DMS79 (cell line): ENCODE results near the gene MTOR.

ENCODE experiments used
- DNase-seq: peaks from one replicate; lab custom pipeline; 2025; lab: John Stamatoyannopoulos, UW

MTOR gene

GRCh38 chr1:11216074-11216473 is 46.3 kb downstream of the MTOR start:
- no peak for DNase-seq

DNA sequence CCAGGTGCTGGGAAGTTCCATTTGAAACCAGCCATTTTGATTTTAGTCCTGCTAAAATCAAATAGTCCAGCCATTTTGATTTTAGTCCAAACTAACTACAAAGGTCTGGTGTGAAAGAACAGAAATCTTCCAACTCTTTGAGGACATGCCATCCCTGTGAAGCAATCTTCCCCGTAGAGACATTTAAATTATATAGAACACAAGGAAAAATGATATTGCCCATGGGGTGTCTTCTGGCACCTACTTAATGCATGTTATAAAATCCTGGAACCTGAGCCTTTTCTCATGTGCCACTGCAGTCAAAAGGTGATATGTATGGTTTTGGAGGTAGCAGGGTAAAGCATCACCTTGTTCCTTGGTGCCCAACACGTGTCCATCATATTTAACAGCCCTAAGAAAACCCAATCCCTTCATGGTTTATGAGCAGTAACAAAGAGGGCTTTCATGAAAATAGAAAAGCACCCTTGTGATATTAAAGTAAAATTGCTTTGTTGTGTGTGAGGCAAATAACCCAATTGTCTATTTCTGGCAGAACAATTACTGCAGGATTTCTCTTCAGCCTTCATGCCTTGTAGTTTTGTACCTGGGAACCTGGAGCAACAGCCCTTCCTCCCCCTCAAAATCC is 46.9 kb downstream of the MTOR start:
- no peak for DNase-seq

GRCh38 chr1:11214698-11215380 is 47.5 kb downstream of the MTOR start:
- DNase-seq = no peak

DNA sequence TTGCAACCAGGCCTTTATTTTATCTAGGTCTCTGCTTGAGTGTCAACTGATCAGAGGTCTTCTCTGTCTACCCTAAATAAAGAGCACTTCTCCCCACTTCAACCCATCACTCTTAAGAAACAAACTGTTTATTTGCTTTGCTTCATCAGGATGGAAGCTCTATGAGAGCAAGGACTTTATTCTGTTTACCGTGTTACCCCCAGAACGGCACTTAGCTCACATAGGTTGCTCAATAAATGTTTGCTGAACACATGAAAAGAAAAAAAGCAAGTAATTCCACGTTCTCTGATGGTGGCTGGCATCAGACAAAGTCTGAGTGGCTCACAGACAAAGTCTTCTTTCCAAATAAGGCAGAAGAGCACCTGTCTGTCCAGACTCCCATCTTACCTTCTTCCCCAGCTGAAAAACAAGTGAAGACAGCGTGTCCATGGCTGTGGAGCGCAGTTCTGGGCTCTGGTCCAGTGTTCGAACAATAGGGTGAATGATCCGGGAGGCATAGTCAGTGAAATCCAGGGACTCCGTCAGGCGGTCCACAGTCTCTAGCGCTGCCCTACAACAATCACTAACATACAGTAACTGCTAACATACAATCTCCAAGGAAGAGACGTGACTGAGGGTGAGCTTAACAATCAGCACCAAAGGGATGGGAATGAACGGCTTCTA is 50.3 kb downstream of the MTOR start:
- no peak for DNase-seq

DNA sequence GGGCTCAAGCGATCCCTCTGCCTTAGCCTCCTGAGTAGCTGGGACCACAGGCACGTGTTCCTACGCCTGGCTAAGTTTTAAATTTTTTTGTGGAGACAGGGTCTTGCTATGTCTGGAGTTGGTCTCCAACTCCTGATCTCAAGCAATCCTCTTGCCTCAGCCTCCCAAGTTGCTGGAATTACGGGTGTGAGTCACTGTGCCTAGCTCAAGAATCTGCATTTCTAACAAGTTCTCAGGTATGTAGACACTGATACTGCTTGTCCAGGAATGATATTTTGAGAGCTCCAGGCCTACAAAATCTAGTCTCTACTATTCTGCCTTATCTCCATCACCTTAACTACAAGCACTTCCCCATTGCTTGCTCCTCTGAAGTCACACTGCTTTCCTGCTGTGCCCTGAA is 50.9 kb downstream of the MTOR start:
- no peak for DNase-seq

DNA sequence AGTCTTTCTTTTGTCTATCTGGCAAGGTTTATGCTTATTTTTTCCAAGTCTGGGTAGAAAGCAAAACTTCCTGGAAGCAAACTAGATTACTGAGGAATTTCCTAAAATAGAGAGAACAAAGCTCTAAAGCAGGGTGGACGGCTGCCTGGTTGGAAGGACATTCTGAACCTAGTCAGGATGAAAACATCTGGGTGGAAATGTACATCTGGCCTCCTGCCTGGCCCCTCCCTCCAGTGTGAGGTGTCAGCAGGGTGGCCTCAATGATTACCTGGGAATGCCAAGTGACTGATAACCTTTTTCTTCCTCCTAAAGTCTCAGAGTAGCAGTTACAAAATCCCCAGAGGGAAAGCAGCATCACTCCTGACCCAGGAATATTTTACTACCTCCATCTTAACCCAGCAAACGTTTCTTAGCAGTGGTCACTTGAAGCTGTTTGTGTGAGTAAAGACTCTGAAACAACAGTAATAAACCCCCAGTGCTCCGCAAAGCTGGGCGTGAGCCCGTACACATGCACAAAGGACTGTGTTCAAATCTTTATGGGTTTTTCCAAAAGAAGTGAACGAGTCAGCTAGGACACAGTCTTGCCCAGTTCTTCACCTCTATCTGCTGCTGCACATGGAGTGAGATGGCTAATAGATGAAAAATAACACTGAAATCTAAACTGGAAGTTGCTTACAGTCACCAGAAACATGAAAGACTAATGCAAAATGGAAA is 54.3 kb downstream of the MTOR start:
- DNase-seq = no peak

- no peak for DNase-seq
Measured at GRCh38 chr1:11204396-11205190, 57.8 kb downstream of the MTOR start.

GRCh38 chr1:11198851-11199594 is 63.3 kb downstream of the MTOR start:
- DNase-seq = peak; percentile 47

- DNase-seq = no peak
Measured at GRCh38 chr1:11198257-11198656, 64.1 kb downstream of the MTOR start.

DNA sequence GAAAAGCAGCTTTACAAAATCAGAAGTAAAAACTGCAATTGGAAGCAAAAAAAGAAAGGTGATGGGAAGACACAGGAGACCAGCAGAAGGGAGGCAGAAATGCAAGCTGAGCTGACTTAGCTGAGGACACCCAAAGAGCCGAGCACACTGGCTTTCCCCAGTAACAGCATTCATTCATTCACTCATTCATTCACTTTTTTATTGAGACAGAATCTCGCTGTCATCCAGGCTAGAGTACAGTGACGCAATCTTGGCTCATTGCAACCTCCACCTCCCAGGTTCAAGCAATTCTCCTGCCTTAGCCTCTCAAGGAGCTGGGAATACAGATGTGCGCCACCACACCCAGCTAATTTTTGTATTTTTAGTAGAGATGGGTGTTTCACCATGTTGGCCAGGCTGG is 65.0 kb downstream of the MTOR start:
- no peak for DNase-seq

GRCh38 chr1:11196945-11197344 is 65.4 kb downstream of the MTOR start:
- no peak for DNase-seq

GRCh38 chr1:11194407-11195176 is 67.8 kb downstream of the MTOR start:
- DNase-seq = no peak

DNA sequence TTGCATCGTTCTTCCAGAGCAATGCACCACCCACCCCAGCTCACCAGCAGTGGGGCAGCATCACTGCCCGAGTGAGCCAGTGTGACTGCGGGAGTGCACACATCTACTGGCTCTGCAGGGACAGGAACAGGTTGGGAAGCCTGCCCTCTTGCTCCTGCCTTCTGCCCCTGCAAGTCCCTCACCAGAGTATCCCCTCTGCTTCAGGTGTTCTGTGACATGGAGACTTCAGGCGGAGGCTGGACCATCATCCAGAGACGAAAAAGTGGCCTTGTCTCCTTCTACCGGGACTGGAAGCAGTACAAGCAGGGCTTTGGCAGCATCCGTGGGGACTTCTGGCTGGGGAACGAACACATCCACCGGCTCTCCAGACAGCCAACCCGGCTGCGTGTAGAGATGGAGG is 69.0 kb downstream of the MTOR start:
- DNase-seq = no peak

- no peak for DNase-seq
Measured at GRCh38 chr1:11188858-11189451, 73.4 kb downstream of the MTOR start, which contains the start of gene ANGPTL7. ANGPTL7 (plus strand) TSS chr1:11189355; CDS start chr1:11189580, 225 bp downstream.

DNA sequence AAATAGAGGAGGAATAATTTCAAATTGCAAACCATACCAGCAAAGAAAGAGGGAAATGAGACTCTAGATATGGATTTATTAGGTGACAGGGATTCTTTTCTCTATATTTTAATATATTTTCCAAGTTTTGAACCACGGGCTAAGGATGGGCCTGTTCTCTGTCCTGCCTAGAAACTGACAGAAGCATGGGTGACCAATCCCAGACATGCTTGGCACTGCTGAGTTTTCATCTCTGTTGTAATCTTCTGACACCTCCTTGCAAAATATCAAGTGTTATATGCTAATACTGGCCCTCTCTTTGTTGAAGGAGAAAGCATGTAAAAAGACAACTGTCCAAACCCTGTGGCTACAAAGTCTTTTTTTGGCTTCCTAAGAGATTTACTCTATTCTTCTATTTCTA is 74.0 kb downstream of the MTOR start:
- no peak for DNase-seq

DNA sequence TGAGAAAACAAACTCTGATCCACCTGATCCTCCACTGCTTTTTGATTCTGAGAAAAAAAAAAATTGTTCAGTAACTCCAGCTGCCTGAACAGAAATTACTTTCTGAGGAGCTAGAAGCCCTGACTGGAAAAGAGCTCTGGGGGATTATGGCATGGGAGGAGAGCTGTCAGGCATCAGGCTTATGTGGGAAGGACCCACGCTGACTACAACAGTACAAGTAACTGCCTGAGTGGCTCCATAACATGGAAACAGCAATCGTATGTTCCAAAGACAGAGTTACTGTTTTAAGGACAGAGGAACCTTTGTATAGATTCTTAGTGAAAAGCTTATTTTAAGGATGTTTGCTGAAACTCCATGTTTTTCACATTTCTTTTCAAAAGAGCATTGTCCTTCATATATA is 74.4 kb downstream of the MTOR start:
- no peak for DNase-seq

GRCh38 chr1:11187494-11187893 is 74.9 kb downstream of the MTOR start:
- no peak for DNase-seq

DNA sequence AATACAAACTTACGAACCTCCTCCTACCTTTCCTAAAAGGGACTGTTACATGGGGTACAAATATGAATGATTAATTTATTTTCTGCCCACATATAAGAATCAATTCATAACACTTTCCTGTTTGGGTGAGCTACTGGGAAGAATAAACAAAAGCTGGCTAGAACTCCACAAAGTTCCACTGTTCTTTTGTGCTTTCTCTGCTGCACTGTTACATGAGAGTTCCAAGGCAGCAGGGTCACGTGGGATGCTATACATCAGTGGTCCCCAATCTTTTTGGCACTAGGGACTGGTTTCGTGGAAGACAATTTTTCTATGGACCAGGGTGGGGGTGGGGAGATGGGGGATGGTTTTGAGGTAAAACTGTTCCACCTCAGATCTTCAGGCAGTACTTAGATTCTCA is 75.4 kb downstream of the MTOR start:
- DNase-seq = no peak

DNA sequence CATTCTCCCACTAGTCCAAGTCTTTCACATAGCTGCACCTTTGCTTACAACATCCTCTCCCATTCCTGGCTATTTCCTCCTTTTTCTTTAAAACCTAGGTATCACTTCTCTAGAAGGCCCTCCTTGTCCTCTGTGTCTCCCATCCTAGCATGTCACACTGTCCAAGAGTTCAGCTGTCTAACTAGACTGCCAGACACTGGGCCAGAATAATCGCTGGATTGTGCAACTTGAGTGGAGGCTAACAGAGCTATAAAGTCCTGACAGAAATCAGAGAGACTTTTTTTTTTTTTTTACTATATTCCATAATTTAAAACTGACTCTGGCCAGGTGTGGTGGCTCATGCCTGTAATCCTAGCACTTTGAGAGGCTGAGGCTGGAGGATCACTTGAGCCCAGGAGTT is 77.4 kb downstream of the MTOR start:
- no peak for DNase-seq

DNA sequence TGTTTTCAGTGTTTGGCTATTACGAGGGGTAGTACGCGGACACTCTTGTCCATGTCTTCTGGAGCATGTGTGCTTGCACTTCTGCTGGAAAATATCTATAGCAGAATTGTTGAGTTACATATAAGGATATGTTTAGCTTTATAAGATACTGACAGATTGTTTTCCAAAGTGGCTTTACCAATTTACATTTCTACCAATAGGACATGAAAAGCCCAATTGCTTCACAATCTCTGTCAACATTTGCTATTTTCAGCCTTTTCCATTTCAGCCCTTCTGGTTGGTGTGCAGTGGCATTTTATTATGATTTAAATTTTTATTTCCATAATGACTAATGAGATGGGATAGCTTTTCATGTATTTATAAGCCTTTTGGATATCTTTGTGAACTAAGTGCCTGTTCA is 79.5 kb downstream of the MTOR start:
- no peak for DNase-seq
